Posterior cingulate gyrus (tissue), 11 donors: ENCODE data around the gene RFWD3.
"Not testable (repeated sequence)": the region's sequence is repeated elsewhere in the genome, so short reads cannot be mapped to it uniquely, and the experiment has no call there.

Experiments
- DNase-seq, 10 donors: peaks; one replicate each; pipeline versions ENCODE4 v3.0.0 to v3.0.0-alpha.2; 2020 to 2021; ENCODE audit warnings: mixed read lengths in 3 of 10
- intact Hi-C: fragments of 100-400 bp; cut with DNase I; formaldehyde crosslinking; loops from one replicate; pipeline ENCODE4 v1.15.1; 2023

The RFWD3 gene

DNA sequence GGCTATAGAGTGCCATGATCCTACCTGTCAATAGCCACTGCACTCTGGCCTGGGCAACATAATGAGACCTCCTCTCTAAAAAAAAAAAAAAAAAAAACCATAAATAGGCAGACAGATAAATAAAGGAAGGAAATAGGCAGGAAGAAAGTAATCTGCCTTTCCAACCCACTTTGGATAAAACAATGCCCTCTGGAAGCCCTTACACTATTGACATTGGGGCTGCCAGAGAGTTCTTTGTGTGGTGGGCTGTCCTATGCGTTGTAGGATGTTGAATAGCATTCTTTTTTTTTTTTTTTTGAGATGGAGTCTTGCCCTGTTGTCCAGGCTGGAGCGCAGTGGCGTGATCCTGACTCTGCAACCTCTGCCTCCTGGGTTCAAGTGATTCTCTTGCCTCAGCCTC lies 7.2 kb upstream of the RFWD3 start:
- no peak for DNase-seq
- intact Hi-C loops: no loop called here

GRCh38 chr16:74668877-74669276 lies 2.2 kb upstream of the RFWD3 start:
- intact Hi-C loops, DNase-seq: not testable (repeated sequence)

- intact Hi-C loops: no loop called here
- peak in 7 of 10 donors; percentile 11 to 85 (median 27) for DNase-seq
Measured at GRCh38 chr16:74667255-74667700, 601 bp upstream of the RFWD3 start.

GRCh38 chr16:74666010-74666421 lies 661 bp downstream of the RFWD3 start:
- intact Hi-C loops: no loop called here
- DNase-seq: no peak

- peak in 1 of 10 donors; percentile 64 for DNase-seq
- intact Hi-C loops: no loop called here
Measured at GRCh38 chr16:74661064-74661463, 5.6 kb downstream of the RFWD3 start.

DNA sequence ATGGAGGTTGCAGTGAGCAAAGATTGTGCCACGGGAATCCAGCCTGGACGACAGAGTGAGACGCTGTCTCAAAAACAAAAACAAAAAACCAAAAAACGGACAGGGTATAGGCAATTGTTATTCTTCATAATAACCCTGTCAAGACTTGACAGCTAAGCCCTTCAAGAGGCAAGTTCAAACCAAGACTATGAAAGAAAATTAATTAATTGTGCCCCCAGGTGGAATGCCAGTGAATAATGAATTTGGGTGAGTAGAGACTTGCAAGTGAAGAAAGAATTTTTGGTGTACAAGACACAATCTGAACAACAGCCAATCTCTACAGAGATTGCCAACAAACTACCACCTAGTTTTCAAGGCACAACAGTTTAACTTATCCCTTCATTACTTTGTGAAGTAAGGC lies 6.3 kb downstream of the RFWD3 start:
- intact Hi-C loops: no loop called here
- DNase-seq: no peak

DNA sequence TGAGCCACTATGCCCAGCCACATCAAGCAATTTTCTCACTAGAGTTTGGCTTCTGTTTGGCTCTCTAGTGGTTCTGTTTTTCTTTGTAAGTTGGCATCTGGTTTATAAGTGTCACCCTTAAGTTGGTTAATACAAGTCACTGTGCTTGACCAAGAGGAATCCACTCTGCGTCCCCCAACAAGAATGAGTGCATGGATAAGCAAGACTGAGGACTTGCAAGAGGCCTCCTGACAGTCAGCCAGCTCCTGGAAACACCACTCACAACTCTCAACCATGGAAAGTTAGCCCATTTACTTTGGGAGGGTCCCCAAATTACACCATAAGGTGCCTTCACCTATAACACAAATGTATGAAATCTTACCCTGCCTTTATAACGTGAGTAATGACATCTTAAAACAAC lies 7.6 kb downstream of the RFWD3 start:
- no peak for DNase-seq
- intact Hi-C loops: no loop called here

GRCh38 chr16:74657870-74658642 lies 8.6 kb downstream of the RFWD3 start:
- DNase-seq: no peak
- intact Hi-C loops: no loop called here

DNA sequence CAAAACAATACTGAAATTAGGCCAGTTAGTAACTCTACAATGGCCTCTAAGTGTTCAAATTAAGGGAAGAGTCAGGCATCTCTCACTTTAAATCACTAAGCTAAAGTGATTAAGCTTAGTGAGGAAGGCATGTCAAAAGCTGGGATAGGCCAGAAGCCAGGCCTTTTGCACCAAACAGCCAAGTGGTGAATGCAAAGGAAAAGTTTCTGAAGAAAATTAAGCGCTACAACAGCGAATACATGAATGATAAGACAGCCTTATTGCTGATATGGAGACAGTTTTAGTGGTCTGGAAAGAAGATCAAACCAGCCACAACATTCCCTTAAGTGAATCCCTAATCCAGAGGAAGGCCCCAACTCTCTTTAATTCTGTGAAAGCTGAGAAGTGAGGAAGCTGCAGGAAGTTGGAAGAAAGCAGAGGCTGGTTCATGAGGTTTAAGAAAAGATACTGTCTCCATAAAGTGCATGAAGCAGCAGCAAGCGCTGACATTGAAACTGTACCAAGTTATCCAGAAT lies 12.1 kb downstream of the RFWD3 start:
- DNase-seq: no peak
- intact Hi-C loops: no loop called here

DNA sequence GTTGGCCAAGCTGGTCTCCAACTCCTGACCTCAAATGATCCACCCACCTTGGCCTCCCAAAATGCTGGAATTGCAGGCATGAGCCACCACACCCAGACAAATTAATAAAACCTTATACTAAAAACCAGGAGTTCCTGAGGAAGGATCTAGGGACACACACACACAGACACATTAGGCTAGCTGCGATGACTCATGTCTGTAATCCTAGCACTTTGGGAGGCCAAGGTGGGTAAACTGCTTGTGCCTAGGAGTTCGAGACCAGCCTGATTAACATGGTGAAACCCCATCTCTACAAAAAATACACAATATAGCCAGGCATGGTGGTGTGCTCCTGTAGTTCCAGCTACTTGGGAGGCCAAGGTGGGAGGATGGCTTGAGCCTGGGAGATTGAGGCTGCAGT lies 13.8 kb downstream of the RFWD3 start:
- DNase-seq, intact Hi-C loops: not testable (repeated sequence)

DNA sequence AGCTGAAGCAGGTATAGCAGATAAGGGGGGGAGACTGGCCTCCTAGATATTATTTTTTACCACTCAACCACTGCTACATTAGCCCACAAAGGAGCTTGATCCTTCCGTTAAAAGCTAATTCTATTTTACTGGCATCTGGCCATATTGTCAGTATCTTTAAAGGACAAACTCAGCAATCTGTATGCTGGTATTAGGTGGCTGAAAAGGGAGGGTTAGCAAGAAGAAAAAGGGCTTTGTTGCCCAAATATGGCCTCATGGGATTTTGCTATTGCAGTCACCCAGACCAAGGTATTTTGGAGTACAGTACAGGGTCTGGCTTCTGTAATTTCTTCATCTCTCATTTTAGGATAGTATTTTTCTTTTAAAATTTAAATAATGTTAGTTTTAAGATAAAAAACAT lies 14.4 kb downstream of the RFWD3 start:
- intact Hi-C loops: no loop called here
- DNase-seq: no peak

GRCh38 chr16:74651841-74652240 lies 14.8 kb downstream of the RFWD3 start:
- DNase-seq: no peak
- intact Hi-C loops: no loop called here

DNA sequence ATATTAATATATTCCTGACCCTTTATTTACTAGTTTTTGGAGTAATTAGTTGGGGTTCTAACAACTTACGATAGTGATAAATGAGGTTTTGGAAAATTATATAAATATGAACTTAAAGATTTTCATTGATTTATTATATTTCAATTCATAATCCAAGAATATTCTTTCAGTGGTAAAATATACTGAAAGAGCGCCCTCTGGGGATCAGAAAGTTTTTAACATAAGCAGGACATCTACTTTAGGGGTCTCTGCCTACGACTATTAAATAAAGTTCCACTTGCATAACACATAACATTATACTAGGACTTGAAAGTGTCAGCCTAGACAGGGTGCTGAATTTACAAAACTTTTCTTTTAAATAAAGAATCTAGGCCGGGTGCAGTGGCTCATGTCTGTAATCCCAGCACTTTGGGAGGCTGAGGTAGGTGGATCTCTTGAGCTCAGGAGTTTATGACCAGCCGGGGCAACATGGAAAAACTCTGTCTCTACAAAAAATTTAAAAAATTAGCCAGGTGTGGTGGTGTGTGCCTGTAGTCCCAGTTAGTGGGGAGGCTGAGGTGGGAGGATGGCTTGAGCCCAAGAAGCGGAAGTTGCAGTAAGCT lies 15.6 kb downstream of the RFWD3 start:
- intact Hi-C loops: no loop called here
- no peak for DNase-seq

DNA sequence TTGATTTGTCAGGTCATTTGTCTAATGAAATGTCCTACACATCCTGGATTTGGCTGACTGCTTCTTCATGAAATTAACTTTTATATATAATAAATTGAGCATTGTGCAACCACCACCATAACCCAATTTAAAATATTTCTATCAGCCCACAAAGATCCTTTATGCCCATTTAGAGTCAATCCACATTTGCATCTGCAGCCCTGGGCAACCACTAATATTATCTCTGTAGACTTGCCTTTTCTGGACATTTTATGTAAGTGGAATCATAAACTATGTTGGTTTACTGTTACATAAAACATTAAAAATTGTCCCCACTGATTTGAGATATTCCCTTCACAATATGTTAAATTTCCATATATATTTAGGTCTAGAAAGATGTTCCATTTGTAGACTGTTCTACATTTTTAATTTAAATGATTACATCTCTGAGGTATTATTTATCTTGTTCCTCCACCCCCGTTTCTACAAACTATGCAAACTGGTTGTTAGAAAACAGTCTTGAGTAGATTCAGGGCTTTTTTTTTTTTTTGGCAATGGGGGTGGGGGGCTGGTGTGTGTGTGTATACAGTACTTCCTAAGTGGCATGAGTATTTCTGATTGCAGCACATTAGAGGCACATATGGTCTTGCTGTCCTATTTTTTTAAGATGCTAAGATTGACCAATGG lies 16.7 kb downstream of the RFWD3 start:
- no peak for DNase-seq

GRCh38 chr16:74641969-74642368 lies 24.7 kb downstream of the RFWD3 start:
- DNase-seq: no peak
- intact Hi-C loops: no loop called here

More for the DNA sequence above, 16.7 kb downstream of the RFWD3 start:
- intact Hi-C loops: no loop called here

DNA sequence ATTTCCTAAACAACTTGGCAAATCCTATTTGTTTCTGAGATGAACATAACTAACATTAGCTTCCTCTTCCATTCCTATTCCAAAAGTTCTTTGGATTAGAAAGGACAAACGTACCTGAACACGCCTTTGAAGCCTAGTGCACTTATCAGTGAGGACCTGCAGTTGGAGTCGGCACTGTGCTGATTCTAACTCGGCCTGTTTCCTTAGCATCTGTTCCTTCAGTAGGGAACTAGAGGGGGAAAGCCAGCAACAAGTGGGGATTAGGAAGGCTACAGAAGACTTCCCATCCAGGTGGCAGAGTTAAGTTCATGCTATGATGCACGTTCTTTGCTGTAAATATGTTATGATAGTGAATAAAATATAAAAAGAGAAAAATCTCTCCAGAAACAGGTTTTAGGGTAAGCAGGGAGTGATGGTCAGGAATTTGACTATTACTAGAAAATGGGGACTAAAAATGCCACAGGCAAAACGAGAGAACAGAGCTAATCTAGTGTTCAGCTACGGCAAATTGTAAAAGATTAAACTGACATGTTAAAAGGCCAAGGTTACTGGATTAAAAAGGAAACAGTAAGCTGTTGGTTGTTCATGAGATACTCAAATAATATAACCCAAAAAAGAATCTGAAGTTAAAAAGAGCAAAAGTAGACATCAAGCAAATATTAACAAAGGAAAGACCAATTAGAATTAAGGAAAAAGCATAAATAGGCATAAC lies 28.8 kb downstream of the RFWD3 start:
- no peak for DNase-seq
- intact Hi-C loops: no loop called here

- intact Hi-C loops: no loop called here
- no peak for DNase-seq
Measured at GRCh38 chr16:74635303-74635702, 31.4 kb downstream of the RFWD3 start.

DNA sequence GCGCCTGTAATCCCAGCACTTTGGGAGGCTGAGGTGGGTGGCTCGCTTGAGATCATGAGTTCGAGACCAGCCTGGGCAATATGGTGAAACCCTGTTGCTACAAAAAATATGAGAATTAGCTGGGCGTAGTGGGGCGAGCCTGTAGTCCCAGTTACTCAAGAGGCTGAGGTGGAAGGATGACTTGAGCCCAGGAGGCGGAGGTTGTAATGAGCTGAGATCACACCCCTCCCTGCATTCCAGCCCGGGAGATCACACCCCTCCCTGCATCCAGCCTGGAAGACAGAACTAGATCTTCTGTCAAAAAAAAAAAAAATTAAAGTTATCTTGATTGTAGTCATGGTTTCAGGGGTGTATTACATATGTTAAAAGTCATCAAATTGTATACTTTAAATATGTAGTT lies 33.0 kb downstream of the RFWD3 start:
- intact Hi-C loops: no loop called here
- no peak for DNase-seq

DNA sequence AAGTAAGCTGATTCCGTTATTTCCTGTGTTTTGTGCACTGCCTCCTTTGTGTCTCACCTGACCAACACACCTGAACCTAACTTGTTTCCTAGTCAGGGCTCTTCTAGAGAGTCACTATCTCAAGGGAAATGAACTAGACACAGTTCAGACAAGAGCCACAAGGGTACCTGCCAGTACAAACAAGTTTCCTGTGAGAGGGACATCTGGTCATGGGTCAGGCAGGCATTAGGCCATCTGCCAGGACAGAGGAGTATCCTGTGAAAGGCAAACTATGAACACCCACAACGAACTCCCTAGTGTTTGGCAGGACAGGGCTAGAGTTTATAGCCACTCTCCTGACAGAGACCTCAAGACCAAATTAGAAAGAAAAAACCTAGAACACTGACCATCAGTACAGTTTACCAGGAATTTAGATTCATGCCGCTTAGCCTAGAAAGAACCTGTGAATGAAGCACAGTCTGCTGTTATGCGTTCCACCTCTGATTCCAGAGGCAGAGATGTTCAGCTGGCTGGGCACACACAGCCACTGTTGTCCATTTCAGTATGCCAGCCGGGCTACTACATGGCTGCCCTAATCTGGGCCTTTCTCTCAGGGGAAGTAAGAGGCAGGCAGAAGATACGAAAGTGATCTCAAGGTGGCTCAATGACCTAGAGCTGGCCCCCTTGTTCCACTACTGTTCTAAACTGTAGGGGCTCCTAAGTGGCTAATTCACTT lies 39.0 kb downstream of the RFWD3 start:
- DNase-seq: no peak
- intact Hi-C loops: no loop called here

DNA sequence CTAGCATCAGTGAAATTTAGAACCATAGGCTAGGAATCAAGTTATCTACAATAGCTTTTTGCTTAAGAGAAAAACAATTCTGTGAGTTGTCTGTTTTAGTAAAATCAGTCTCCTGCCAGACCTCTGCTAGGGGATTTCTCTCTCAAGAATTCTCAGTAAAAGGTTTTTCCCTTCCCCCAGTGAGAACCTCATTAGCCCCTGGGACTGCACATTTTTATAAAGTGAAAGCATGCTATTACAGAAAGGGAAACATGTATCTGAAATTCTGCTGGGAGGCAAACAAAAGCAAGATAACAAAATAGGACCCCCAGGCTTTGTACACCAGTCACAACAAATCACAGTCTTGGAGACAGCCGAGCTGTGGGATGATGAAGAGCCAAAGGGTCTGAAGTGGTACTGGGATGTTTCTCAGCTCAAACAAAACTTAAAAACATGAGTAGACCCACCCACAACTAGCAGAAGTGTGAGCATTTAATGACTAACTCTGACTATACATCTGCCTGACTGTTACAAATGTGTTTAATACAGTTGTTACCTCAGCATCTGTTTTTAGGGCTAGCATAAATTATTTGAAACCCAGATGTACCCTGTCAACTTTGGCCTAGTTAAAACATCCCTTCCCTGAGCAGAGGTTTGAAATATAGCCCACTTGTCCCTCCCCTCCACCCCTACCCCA lies 39.8 kb downstream of the RFWD3 start:
- no peak for DNase-seq
- intact Hi-C loops: no loop called here
